ENCODE results near the gene YEATS2. TPM values are rescaled to one million over a fixed set of nuclear protein-coding genes. Genes with fewer than 3 reads are reported as not detected.

The YEATS2 gene
- total RNA-seq, 1 experiment from 2014 or later, result 38.6 TPM

DNA sequence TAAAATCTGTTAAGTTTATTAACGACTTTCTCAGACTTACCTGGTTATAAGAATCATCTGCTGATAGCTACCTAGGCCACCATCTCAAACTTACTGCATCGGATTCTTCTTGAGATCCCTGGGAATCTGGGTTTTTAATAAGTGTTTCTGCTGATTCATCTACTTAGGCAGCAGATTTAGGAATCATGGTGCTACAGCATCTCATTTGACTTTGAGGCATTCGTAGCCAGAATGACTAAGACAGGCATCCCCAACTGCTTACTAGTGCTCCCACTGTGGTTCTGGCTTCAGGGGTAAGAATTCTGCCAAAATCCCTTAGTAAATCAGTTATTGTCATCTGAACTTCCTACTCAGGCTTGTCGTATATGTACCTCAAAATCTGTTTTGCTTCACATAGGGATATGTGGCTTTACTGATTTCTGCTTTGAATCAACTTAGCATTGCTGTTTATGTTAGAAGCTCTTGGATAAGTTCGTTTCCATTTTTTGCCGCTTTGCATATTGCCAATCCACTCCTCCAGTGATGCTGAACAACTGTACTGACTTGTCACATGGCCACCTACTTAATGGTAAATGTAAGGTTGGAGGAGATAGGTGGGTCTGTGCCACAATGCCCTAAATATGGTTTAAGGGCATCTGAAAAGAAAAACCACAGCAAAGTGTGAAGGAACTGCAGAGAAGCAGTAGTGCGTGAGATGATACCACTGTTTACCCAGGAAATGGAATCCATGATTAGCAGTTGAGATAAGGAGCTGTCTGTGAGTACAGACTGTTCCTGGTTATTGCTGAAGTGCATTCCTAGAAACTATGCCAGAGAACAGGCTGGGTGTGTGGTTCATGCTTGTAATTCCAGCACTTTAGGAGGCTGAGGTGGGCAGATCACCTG, 67.5 kb downstream of the YEATS2 start:
- CTCF ChIA-PET, result interaction anchor here (2.2 kb wide), 1 partner anchor 581 kb away, joined by 11 read pairs; no protein-coding TSS in a partner anchor
- ATAC-seq (no peak), DNase-seq (ENCODE audit: low read depth, low spot score) (no peak)
- intact Hi-C loops (cut with micrococcal nuclease), result no loop called here
- Histone ChIP-seq H3K4me3 (replicated peaks in 1 of 2; ENCODE audit: low read depth in 1 of 2, low read length in 2 of 2) (no peak overlapping the region), H4K20me1 (ENCODE audit: insufficient read depth) (peaks cover 6% of the 10 kb centered on the region; the same call in 1 of the 2 replicates), H3K4me1 (ENCODE audit: control insufficient read depth in 1 of 2, insufficient read depth in 2 of 2, low read length in 2 of 2) (no peaks in the 10 kb centered on the region), H3K9me3 (ENCODE audit: control insufficient read depth in 1 of 2, insufficient read depth in 1 of 2, low read depth in 1 of 2, low read length in 2 of 2) (no peaks in the 10 kb centered on the region), H3K4me2 (ENCODE audit: low read length) (no peak overlapping the region), H3K9me2 (ENCODE audit: insufficient read depth) (no peaks in the 10 kb centered on the region), H3K9ac (ENCODE audit: low read length) (no peak overlapping the region), H2AFZ (ENCODE audit: low read depth, low read length, poor library complexity, severe bottlenecking) (no peak overlapping the region), H3K36me3 (ENCODE audit: control insufficient read depth in 1 of 2, insufficient read depth in 2 of 2, low read length in 2 of 2) (peaks cover 19 to 28% of the 10 kb centered on the region in 2 experiments), H3K79me2 (ENCODE audit: insufficient read depth, low read length) (no peaks in the 10 kb centered on the region), H3K27ac (ENCODE audit: low read depth, low read length) (no peak overlapping the region), H3K27me3 (ENCODE audit: insufficient read depth, low read length) (no peaks in the 10 kb centered on the region)
- POLR2A ChIA-PET, result interaction anchor here (0.7 kb wide), 1 partner anchor 198 kb away, joined by 4 read pairs; no protein-coding TSS in a partner anchor
- BruUV-seq (replicated peaks), result no TSS peak
- RAD21 ChIA-PET (ENCODE audit: low non-redundant PET in 1 of 2, low total read pairs in 2 of 2, uncharacterized antibody in 2 of 2, unreplicated experiment in 2 of 2), result no interaction called here
- no peak for TF ChIP-seq FOSL1 (IDR thresholded peaks at IDR 0.05; ENCODE audit: low read depth)
- TF ChIP-seq ELF1 (IDR thresholded peaks at IDR 0.05; ENCODE audit: borderline replicate concordance, low read depth), result no peak
- TF ChIP-seq YY1 (IDR thresholded peaks at IDR 0.05; ENCODE audit: extremely low read depth, insufficient replicate concordance, low read depth, low read length), result no peak
- TF ChIP-seq EZH2phosphoT487 (IDR thresholded peaks at IDR 0.05; ENCODE audit: borderline replicate concordance), result no peak
- TF ChIP-seq ZFX (IDR thresholded peaks at IDR 0.05), result no peak
- TF ChIP-seq, protein P1, sequence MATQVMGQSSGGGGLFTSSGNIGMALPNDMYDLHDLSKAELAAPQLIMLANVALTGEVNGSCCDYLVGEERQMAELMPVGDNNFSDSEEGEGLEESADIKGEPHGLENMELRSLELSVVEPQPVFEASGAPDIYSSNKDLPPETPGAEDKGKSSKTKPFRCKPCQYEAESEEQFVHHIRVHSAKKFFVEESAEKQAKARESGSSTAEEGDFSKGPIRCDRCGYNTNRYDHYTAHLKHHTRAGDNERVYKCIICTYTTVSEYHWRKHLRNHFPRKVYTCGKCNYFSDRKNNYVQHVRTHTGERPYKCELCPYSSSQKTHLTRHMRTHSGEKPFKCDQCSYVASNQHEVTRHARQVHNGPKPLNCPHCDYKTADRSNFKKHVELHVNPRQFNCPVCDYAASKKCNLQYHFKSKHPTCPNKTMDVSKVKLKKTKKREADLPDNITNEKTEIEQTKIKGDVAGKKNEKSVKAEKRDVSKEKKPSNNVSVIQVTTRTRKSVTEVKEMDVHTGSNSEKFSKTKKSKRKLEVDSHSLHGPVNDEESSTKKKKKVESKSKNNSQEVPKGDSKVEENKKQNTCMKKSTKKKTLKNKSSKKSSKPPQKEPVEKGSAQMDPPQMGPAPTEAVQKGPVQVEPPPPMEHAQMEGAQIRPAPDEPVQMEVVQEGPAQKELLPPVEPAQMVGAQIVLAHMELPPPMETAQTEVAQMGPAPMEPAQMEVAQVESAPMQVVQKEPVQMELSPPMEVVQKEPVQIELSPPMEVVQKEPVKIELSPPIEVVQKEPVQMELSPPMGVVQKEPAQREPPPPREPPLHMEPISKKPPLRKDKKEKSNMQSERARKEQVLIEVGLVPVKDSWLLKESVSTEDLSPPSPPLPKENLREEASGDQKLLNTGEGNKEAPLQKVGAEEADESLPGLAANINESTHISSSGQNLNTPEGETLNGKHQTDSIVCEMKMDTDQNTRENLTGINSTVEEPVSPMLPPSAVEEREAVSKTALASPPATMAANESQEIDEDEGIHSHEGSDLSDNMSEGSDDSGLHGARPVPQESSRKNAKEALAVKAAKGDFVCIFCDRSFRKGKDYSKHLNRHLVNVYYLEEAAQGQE (IDR thresholded peaks at IDR 0.05; ENCODE audit: low read depth), result no peak

All from HCT116 (cell line).